ENCODE results near the gene LGMN. TPM values are rescaled to one million over a fixed set of nuclear protein-coding genes. Genes with fewer than 3 reads are reported as not detected.
A peak's percentile ranks its signal among the peaks of the same experiment; 100 is the strongest.

LGMN gene
- total and polyA plus RNA-seq, 2 of the 13 experiments (the other 11 are each of a cell fraction or from before 2014, with no cell fraction given), result 28.9 to 76.4 TPM

DNA sequence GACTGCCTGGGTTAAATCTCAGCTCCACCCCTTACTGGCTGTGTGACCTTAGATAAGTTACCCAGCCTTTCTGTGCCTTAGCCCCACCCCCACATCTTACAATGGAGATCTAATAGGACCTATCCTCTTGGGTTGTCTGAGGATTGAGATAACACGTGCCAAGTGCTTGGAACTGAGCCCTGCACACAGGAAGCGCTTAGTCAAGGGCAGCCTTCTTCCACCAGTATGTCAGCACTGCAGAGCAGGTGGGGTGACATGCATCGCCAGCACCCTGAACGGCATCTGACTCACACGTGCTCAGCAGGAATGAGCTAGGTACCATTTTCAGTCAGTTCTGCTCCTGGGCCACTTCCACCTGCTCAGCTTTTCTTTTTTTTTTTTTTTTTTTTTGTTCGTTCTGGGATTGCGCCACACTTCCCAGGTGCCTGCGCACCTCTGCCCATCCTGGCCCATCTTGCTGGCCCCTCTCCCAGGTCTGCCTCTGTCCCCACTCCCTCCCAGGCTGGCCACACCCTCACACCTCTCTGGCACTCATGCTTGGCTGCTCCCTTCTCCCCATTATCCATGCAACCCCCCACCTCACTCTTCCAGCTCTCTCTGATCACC, 19.6 kb downstream of the LGMN start:
- FAIRE-seq, result no peak
- peaks cover 33% of the 10 kb centered on the region for H3K4me1 ChIP-seq (ENCODE audit: insufficient read depth, low read length)
- H3K4me2 ChIP-seq (ENCODE audit: low read depth, low read length), result no peak overlapping the region
- intact Hi-C loops (cut with micrococcal nuclease; ENCODE audit: unreplicated experiment) (no loop called here), in situ Hi-C loops (cut with HindIII; ENCODE audit: extremely low pct_ligation_motif_present, low pct_unique_long_range_greater_than_20kb) (no loop called here)
- ATAC-seq, result no peak
- no peak overlapping the region for H3K4me3 ChIP-seq (replicated peaks in 1 of 3; ENCODE audit: insufficient read depth in 1 of 3, low read depth in 2 of 3, low read length in 3 of 3)
- CTCF ChIA-PET (ENCODE audit: low intra/inter-chr PET ratio, low total read pairs), result no interaction called here
- H3K27ac ChIP-seq (ENCODE audit: extremely low read length, insufficient read depth, low read length), result no peak overlapping the region
- H3K27me3 ChIP-seq (ENCODE audit: control insufficient read depth in 1 of 2, insufficient read depth in 2 of 2, low read length in 2 of 2), result no peaks in the 10 kb centered on the region
- H3K36me3 ChIP-seq (replicated peaks in 1 of 2; ENCODE audit: control insufficient read depth in 1 of 2, insufficient read depth in 2 of 2, low read length in 2 of 2), result peaks cover 4 to 13% of the 10 kb centered on the region in 2 experiments; a peak in 3 of 5 replicates
- H4K20me1 ChIP-seq (ENCODE audit: insufficient read depth, low read length), result no peaks in the 10 kb centered on the region
- no peaks in the 10 kb centered on the region for H3K79me2 ChIP-seq (ENCODE audit: insufficient read depth, low read length)
- no peak overlapping the region for H3K9ac ChIP-seq (ENCODE audit: insufficient read depth, low read depth, low read length)
- H2AFZ ChIP-seq (ENCODE audit: low read length), result no peak overlapping the region
- POLR2A ChIA-PET, result no interaction called here
- TF ChIP-seq HMG20A (CRISPR knock-in tag; IDR thresholded peaks at IDR 0.05; ENCODE audit: borderline replicate concordance) (no peak), ZNF629 (CRISPR knock-in tag; conservative IDR thresholded peaks at IDR 0.05) (no peak), CBFB (CRISPR knock-in tag; IDR thresholded peaks at IDR 0.05) (no peak), ZNF768 (CRISPR knock-in tag; IDR thresholded peaks at IDR 0.05) (peak; percentile 16), ZNF367 (CRISPR knock-in tag; IDR thresholded peaks at IDR 0.05; ENCODE audit: borderline replicate concordance) (no peak)
- TF ChIP-seq, protein P1, sequence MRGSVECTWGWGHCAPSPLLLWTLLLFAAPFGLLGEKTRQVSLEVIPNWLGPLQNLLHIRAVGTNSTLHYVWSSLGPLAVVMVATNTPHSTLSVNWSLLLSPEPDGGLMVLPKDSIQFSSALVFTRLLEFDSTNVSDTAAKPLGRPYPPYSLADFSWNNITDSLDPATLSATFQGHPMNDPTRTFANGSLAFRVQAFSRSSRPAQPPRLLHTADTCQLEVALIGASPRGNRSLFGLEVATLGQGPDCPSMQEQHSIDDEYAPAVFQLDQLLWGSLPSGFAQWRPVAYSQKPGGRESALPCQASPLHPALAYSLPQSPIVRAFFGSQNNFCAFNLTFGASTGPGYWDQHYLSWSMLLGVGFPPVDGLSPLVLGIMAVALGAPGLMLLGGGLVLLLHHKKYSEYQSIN (CRISPR knock-in tag; IDR thresholded peaks at IDR 0.05; ENCODE audit: borderline replicate concordance), result no peak
- WGBS (ENCODE audit: low lambda C conversion rate), result 95% methylated on average over 6 of the region's 8 CpGs
- BruUV-seq (replicated peaks), result no TSS peak
- no peaks in the 10 kb centered on the region for H3K9me3 ChIP-seq (ENCODE audit: low read length)
- no peak for DNase-seq (ENCODE audit: low spot score)

DNA sequence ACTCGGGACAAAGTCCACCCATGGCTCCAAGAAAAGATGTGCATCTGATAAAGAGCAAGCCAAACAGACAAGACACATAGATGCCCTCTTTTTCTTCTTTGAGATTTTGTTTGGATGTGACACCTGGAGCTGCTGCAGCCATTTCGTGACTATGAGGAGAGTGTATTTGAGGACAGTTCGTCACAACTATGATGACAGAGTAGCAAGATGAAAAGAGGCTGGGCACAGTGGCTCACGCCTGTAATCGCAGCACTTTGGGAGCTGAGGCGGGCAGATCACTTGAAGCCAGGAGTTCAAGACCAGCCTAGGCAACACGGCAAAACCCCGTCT, 21.5 kb downstream of the LGMN start:
- Histone ChIP-seq H3K4me3 (replicated peaks in 1 of 3; ENCODE audit: insufficient read depth in 1 of 3, low read depth in 2 of 3, low read length in 3 of 3) (no peak overlapping the region), H3K4me2 (ENCODE audit: low read depth, low read length) (no peak overlapping the region), H3K4me1 (ENCODE audit: insufficient read depth, low read length) (peaks cover 36% of the 10 kb centered on the region), H3K36me3 (replicated peaks in 1 of 2; ENCODE audit: control insufficient read depth in 1 of 2, insufficient read depth in 2 of 2, low read length in 2 of 2) (peaks cover 2 to 9% of the 10 kb centered on the region in 2 experiments; a peak in 3 of 5 replicates), H3K9me3 (ENCODE audit: low read length) (no peaks in the 10 kb centered on the region), H3K27ac (ENCODE audit: extremely low read length, insufficient read depth, low read length) (no peak overlapping the region), H3K79me2 (ENCODE audit: insufficient read depth, low read length) (no peaks in the 10 kb centered on the region), H4K20me1 (ENCODE audit: insufficient read depth, low read length) (no peaks in the 10 kb centered on the region), H3K9ac (ENCODE audit: insufficient read depth, low read depth, low read length) (no peak overlapping the region), H3K27me3 (ENCODE audit: control insufficient read depth in 1 of 2, insufficient read depth in 2 of 2, low read length in 2 of 2) (no peaks in the 10 kb centered on the region), H2AFZ (ENCODE audit: low read length) (no peak overlapping the region)
- DNase-seq (ENCODE audit: low spot score), result no peak
- ChIA-PET CTCF (ENCODE audit: low intra/inter-chr PET ratio, low total read pairs) (no interaction called here), POLR2A (no interaction called here)
- peak; percentile 61; the same call in 1 of the 2 replicates for TF ChIP-seq ZMYM3 (CRISPR knock-in tag; IDR thresholded peaks at IDR 0.05)
- no peak for TF ChIP-seq PAWR (CRISPR knock-in tag; IDR thresholded peaks at IDR 0.05; ENCODE audit: borderline replicate concordance)
- no peak for FAIRE-seq
- ATAC-seq, result no peak
- no TSS peak for BruUV-seq (replicated peaks)
- in situ Hi-C loops (cut with HindIII; ENCODE audit: extremely low pct_ligation_motif_present, low pct_unique_long_range_greater_than_20kb) (no loop called here), intact Hi-C loops (cut with micrococcal nuclease; ENCODE audit: unreplicated experiment) (no loop called here)
- 93% methylated on average over 8 of the region's 8 CpGs for WGBS (ENCODE audit: low lambda C conversion rate)
